ENCODE data around the gene GIMAP7.
"Not testable (repeated sequence)": the region's sequence is repeated elsewhere in the genome, so short reads cannot be mapped to it uniquely, and the experiment has no call there.

GIMAP7 gene

GRCh38 chr7:150515248-150516147, 826 bp downstream of the GIMAP7 start:
- DNase-seq = no peak

GRCh38 chr7:150516956-150517745, 2.5 kb downstream of the GIMAP7 start:
- no peak for DNase-seq

GRCh38 chr7:150519310-150519709, 4.6 kb downstream of the GIMAP7 start:
- DNase-seq = no peak

GRCh38 chr7:150520145-150520544, 5.5 kb downstream of the GIMAP7 start:
- DNase-seq = no peak

GRCh38 chr7:150522931-150523330, 8.3 kb downstream of the GIMAP7 start:
- not testable (repeated sequence) for DNase-seq

- DNase-seq = no peak
Measured at GRCh38 chr7:150524018-150524417, 9.3 kb downstream of the GIMAP7 start.

DNA sequence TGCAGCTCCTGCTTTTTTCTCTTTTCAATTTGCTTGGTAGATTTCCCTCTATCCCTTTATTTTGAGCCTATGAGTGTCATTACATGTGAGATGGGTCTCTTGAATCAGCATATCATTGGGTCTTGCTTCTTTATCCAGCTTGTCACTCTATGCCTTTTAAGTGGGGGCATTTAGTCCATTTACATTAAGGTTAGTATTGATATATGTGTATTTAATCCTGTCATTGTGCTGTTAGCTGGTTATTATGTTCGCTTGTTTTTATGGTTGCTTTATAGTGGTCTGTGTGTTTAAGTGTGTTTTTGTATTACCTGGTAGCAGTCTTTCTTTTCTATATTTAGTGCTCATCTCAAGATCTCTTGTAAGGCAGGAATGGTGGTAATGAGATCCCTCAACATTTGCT, 17.0 kb downstream of the GIMAP7 start:
- DNase-seq = no peak

GRCh38 chr7:150538259-150538658, 23.6 kb downstream of the GIMAP7 start:
- DNase-seq = no peak

GRCh38 chr7:150553163-150553562, 38.5 kb downstream of the GIMAP7 start:
- no peak for DNase-seq

DNA sequence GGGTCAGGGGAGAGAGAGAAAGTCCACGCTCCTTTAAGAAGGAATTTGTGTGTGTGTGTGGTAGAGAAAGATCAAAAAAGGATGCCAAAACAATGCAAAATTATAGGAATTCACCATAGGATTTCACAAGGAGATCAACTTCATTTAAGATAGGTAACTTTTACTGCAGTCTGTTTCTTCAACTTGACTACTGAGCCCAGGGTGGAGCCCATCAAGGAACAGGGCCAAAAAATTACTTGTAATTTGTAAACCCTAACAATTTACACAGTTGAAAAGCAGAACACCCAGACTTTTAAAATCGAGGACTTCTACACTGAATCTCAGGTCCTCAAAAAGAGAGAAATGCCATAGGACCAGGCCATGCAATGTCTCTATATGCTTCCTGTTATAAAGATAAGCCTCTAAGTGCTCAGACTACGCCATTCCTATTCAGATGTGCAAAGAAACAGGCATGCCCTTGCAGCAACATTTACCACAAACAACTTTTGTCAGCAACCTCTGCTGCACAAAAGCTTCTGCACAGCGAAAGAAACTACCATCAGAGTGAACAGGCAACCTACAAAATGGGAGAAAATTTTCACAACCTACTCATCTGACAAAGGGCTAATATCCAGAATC, 42.0 kb downstream of the GIMAP7 start:
- DNase-seq = peak; percentile 68

DNA sequence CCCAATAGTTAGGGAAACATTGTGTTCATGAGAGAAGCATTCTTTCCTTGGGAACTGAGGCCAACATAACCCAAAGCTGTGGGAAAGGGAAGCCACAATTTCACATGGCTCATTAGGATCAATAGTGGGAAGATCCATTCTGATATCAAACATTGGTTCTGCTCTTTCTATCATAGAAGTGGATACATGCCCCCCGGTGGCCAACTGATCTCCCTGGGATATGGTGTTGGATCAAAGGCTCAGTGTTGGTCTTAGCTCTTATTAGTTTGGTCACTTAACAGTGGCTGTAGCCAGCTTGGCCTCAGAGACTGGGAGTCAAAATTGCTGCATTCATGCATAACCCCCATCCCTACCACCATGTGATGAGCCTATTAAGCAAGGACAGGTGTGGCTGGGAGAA, 45.8 kb downstream of the GIMAP7 start:
- DNase-seq = no peak

DNA sequence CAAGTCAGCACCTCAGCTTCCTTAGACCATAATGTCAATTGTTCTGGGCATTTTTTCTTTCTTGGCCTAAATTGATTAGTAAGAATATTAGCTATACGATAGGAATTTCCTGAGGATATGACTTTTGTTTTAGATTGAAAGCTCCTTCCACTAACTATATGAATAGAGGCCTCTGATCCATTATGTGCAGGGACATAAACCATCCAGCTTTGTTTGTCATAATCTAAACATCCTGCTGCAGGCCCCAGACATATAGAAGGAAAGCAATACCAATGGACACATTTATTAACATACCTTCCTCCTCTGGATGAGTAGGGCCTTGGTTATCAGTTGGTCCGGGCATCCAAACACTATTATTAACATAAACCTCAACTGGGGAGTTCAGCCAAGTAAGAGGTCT, 48.2 kb downstream of the GIMAP7 start:
- no peak for DNase-seq

- peak; percentile 25 for DNase-seq
Measured at GRCh38 chr7:150564006-150564405, 49.3 kb downstream of the GIMAP7 start.

GRCh38 chr7:150564566-150564965, 49.9 kb downstream of the GIMAP7 start:
- no peak for DNase-seq

- no peak for DNase-seq
Measured at GRCh38 chr7:150565239-150565638, 50.6 kb downstream of the GIMAP7 start.

- no peak for DNase-seq
Measured at GRCh38 chr7:150566123-150566522, 51.5 kb downstream of the GIMAP7 start.

GRCh38 chr7:150566572-150566971, 51.9 kb downstream of the GIMAP7 start:
- DNase-seq = no peak

- peak; percentile 34 for DNase-seq
Measured at GRCh38 chr7:150567169-150567568, 52.5 kb downstream of the GIMAP7 start, which contains the start of gene GIMAP4. TSS of gene GIMAP4 (plus strand) at chr7:150567390. CDS start at chr7:150569902, 2,512 bp downstream.

DNA sequence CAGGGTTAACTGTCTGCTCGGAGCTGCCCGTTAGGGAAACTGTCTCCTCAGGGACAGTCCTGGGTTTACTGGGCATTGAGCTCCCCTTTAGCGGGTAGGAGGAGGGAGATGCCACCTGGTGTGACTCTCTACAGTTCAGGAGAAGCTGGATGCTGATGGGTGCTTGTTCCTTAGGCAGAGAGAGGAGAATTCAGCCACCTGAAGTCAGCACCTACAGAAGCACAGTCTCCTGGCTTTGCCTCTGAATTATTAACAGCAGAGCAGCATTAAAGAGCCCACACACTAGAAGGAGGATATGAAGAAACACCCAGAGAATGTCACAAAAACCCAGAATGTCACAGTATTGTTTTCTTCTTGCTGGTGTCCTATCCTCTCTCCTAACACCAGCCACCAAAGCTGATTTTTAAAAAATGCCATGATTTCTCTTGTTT, 53.2 kb downstream of the GIMAP7 start:
- no peak for DNase-seq

DNA sequence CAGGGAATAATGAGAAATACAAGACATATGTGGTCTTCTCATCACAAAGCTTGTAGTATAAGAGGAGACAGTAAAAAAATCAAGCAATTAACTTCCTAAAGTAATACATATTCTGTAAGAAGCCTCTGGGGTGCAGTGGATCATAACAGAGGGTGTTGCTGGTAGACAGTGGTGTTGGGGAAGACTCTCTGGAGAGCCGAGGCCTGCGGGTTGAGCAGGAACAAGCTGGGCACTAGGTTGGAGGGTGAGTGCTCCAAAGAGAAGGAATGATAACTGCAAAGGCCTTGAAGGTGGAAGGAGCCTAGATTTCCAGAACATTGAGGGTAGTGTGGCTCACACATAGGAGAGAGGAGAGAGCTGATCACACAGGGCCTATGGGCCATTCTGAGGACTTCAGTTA, 54.0 kb downstream of the GIMAP7 start:
- DNase-seq = peak; percentile 32

DNA sequence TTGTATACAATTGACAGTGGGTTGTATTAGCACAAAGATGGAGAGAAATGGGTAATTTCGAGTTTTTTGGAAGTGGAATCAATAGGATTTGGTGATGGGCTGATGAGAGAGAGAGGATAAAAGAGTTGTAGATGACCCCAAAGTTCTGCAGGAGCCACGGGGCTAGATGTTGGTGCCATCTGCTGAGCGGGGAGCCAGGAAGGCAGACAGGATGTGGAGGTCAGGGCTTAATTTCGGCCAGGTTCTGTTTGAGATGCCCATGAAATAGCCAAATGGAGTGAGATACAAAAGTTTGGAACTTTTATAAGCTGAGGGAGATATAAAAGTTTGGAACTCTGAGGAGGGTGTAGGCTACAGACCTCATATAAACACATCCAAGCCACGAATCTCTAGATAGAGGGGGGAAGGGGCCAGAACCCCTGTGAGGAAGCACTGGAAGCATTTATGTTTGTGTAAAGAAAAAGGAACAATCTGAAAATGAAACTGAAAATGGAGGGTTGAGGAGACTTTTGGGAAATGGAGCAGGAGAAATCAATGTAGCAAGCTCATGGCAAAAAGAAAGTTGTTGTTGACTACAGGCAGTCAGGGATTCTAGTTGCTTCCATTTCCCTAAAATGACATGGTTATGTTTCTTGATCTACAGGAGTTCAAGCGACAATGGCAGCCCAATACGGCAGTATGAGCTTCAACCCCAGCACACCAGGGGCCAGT, 54.7 kb downstream of the GIMAP7 start:
- no peak for DNase-seq
